CD4-positive, alpha-beta T cell treated with Interleukin-1 beta for 1 hour (primary cell): ENCODE measurements around the gene MERTK.
"Not testable (repeated sequence)": the region's sequence is repeated elsewhere in the genome, so short reads cannot be mapped to it uniquely, and the experiment has no call there.

ENCODE experiments used
- DNase-seq, 2 donors: peaks; one replicate each; pipeline ENCODE4 v3.0.0-alpha.2; 2020 to 2022

The MERTK gene

DNA sequence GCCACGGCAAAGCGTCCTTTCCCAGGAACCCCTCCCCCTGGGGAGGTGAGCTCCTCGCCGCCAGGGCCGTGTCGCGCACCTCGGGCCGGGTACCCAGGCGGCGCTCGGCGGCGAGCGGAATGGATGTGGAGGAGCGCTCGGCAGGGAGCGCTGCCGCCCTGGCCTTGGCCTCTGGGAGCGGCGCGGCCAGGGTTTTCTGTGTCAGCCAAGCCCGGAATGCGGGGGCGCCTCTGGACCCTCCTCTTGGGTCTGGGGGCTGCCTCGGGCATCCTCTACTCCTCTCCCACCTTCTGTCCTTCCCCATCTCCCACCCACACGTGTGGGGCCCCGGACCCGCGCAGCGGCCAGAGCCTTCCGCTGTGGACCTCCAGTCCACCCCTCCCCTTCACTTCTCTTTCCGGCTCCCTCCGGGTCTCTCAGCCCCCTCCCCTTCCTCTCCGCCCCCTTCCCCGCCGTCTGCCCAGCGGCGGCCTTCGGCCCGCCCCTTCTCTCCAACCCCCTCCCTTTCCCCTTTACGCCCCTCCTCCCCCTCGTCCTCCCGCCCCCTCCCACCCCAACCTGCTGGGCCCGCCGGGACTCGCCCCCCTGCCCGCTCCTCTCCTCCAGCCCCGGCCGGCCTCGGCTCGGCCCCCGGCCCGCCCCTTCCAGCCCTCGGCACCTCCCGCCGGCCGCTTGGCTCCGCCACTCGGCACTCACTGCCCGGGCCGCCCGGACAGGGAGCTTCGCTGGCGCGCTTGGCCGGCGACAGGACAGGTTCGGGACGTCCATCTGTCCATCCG is at the start of gene MERTK:
Gene MERTK, plus strand, starts transcription at position 684 of the 779 bp plus-strand sequence. CDS start 129 bp downstream, outside the sequence.
- DNase-seq = peak; percentile 37 to 41

DNA sequence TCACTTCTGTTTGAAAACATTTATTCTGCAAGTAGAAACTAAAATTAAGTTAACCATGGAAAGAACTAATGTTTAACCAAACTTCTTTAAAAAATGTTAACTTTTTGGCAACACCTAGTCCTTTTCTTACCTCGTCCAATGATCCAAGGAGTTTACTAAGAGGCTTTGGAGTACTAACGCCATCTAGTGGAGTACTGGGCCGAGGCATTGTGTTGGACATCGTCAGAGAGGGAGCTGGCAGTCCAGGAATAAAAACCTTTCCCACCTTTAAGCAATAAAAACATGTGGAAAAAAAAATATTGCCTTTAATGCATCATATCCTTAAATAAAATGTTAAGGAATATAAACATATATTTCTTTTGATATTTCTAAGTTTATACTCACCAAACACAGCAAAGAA is 47.8 kb upstream of the MERTK start:
- DNase-seq = peak in 1 of 2 donors; percentile 24

DNA sequence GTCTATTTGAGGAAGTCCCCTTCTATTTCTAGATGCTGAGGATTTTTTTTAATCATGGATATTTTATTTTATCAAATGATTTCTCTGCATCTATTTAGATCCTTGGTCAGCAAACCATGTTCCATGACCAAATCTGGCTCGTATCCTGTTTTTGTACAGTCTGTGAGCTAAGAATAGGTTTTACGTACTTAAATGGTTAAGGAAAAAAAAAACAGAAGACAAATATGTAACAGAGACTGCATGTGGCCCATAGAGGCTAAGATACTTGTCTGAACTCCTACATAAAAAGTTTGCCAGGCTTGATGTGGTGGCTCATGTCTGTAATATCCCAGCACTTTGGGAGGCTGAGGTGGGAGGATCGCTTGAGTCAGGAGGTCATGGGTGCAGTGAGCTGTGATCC is 45.9 kb upstream of the MERTK start:
- DNase-seq = not testable (repeated sequence)

DNA sequence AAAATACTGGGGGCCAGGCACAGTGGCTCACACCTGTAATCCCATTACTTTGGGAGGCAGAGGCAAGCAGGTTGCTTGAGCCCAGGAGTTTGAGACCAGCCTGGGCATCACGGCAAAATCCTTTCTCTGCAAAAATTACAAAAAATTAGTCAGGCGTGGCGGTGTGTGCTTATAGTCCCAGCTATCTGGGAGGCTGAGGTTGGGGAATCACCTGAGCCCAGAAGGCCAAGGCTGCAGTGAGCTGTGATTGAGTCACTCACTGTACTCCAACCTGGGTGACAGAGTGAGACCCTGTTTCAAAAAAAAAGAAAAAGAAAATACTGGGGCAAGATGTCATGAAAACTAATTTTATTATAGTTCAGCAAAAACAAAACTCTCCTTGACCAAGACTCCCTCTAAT is 38.4 kb upstream of the MERTK start:
- not testable (repeated sequence) for DNase-seq

DNA sequence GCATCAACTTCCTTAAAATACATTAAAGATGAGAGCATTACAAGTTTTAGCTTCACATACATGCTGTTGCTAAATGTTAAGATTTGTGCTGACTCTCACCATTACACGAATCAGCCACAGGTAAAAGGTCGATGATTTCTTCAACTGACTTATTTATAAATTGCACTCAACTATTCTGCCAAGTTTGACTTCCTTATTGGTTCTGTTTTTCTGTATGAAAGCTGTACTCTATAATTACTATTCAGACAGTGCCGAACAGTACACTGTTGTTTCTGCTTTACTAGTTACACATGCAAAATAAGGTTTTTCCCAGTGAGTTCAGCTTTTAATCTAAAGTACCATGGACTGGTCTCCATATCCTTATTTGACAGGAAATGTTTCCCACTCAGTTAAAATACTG is 33.3 kb upstream of the MERTK start:
- DNase-seq = not testable (repeated sequence)

DNA sequence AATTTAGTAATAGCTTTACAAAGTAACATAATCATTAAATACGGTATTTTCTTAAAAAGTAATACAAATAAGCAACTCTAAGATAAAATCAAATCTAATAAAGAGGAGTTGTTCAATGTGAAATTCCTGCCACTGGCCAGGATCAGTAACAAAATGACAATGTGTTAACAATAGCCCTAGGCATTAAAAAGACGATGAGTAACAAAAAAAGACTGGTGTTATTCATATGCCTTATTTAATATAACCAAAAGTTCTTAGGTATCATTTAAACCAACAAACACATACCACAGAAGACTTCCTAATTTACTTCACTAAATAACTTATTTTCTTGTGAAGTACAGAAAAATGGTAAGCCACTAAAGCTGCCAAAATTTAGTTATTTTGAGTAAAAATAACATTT is 25.6 kb upstream of the MERTK start:
- not testable (repeated sequence) for DNase-seq

DNA sequence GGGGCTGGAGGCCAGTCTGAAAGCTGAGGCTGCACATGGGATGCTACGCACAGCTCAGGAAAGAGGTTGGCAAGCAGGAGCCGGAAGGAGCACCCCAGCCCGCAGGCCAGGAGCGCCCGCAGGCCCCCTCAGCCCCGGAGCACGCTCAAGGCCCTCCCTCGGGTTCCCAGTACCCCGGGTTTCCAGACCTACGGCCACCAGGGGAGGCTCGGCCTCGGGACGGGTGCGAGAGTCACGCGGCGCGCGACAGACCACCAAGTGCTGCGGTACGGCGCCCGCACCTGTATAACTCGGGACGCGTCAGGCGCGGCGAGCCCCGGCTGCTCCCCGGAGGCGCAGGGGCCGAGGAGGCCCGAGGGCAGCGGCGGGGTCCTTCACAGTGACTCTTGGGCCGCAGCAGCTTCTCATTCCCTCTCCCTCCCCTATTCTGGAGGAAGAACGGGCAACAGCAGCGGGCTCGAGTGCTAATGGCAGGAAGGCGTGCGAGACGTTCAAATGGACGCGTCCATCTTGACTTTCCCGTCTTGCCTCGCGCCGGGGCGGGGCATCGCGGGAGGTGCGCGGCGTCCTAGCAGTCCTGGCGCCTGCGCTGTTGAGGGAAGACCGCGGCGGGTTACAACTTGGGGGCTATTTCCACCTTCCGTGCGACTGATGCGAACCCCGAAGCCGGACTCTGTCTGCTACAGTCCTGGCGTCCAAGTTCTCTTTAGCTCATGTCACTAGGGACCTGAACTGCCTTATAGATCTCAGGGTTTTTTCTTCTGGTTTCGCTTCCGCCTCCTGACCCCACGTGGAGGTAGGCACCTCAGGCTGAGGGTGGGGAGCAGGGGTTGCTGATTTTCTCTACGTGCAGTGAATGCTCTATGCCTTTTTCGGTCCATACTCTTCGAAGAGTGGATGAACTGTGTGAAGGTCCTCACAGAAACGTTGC is 14.5 kb upstream of the MERTK start, which contains the start of gene ANAPC1:
Gene ANAPC1, minus strand, starts transcription at position 533 of the 931 bp plus-strand sequence. CDS start 3,368 bp downstream, outside the sequence.
- DNase-seq = peak; percentile 80 to 81

DNA sequence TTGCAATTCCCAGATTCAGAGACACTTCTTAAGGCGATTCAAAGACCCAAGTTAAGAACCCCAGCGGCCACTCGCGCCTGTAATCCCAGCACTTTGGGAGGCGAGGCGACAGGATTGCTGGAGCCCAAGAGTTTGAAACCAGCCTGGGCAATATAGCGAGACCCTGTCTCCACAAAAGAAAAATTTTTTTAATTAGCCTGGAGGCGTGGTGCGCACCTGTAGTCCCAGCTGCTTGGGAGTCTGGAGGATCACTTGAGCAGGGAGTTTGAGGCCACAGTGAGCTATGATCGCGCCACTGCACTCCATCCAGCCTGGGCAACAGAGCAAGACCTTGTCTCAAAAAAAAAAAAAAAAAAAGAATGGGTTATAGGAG is 13.8 kb upstream of the MERTK start:
- no peak for DNase-seq

DNA sequence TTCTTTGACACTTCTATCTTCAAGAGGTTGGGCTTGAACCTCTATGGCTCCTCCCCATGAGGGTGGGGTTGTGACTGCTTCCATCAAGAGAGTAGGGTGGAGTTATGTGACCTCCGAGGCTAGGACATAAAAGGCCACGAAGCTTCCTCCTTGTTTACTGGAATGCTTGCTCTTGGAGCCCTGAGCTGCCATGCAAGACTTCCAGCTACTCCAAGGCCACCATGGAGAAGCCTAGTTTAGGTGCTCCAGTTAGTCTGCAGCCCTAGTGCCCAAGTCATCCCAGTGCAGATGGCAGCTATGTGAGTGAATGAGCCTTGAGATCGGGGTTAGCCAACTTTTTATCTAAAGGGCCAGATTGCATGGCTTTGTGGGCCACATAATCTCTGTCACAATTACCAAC is 2.4 kb upstream of the MERTK start:
- DNase-seq = no peak

DNA sequence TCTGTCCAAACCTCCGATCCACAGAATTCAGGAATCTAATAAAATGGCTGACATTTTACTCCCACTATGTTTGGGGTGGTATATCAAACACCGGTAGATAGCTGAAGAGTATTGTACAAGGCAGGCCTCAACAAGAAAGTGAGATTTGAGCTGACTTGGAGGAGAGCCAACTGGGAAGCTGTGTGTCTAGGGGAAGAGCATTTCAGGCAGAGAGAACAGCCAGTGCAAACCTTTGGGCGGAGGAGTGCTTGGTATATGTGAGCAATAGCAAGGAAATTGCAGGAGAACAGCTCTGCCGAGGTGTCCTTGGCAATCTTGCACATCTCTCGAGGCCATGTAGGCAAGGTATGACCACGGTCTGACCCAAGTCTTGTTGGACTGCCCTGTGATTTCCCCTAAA is 1.8 kb upstream of the MERTK start:
- DNase-seq = no peak

DNA sequence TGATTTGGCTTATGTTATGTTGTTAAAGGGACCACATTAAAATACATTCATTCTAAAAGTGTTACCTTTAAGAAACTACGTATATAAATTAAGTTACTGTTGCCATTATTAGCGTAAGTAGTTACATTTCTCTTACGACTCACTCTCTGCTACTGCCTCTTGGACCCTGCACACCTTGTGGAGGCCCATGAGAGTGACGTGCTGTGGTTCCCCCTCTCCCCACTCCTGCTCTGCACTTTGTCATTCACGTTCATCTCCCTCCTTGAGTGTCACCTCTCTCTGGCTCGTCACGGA is 830 bp upstream of the MERTK start:
- DNase-seq = no peak

DNA sequence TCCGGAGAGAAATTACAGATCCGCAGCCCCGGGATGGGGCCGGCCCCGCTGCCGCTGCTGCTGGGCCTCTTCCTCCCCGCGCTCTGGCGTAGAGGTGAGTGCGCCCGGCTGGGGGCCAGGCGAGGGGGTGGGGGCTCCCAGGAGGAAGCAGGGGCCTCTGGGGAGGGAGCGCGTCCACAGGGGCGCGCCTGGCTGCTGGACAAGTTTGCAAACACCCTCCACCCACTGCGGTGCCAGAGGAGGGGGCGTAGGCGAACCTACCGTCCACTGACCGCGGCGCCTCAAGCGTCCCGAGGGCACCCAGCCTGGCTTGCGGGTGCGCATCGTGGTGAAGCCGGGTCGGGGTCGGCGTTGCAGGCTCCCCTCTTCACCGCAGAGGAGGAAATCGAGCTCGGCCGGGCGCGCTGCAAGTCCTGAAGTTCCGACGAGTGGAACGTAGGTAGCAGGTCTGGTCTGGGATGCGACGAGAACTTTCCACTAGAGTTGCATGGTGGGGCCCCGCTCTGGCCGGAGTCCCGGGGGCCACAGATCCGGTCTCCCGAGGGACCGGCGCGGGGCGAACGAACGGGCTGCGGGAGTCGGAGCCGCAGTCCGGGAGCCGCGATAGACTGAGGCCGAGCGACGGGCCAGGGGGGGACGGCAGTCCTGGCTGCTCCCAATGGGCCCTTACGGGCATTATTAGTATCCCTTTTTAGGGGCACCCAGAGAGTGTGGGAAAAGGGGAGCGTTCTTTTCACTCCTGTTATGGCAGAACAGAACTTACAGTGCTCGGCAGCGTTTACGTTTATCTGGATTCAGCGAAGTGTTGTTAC is 502 bp downstream of the MERTK start:
- DNase-seq = peak; percentile 7 to 16

DNA sequence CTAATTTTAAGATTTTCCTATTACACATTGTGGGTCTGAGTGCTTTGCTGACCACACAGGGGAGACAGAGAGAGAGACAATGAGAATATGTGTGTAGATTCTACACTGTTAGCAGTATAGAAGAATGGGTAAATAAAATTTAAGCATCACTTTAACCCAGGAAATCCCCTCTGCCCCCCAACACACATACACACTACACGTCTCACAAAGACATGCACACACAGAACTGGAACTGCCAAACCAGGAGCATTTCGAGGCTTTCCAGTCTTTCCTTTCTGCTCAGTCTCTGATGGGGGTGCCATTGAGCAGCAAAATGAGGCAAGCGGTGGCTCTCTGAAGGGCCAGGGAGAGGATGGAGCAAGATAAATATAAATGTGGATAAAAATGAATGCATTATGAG is 2.5 kb downstream of the MERTK start:
- DNase-seq = no peak

DNA sequence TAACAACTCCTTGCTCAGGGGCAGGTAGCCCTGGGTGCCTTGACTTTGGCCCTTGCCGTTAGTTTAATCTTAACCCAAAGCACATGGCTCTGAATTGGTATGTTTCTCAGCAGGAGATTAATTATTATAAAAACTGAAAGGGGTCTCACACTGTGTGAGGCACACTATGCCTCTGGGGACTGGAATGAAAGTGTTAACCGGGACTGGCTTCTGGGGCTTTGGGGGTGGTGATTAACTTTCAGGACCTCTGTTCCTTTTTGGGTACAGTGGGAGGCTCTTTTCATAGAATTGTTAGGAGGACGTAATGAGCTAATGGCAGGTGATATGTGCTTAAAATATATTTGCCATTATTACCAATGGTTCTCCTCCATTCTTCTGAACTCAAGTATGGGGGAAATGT is 5.1 kb downstream of the MERTK start:
- no peak for DNase-seq

DNA sequence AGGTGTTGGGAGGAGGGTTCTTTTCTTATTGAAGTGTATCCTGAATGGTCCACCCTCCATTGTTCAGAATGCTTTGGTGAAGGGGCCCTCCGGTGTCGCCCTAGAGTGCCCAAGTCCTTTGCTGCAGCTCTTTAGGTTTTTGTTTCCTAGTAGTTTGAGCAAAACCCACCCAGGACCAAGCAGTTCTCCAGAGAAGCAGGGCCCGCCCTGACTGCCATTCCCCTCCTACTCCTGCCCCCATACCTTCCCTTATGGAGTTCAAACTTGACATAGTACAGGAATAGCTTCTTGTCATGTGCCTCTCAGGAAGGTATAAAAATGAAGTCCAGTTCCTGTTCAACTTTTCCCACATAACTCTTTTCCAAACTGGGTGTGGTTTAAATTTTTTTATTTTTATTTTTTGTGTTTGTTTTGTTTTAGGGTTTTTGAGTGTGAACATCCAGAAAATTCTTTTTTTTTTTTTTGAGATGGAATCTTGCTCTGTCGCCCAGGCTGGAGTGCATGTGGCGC is 5.6 kb downstream of the MERTK start:
- DNase-seq = no peak

DNA sequence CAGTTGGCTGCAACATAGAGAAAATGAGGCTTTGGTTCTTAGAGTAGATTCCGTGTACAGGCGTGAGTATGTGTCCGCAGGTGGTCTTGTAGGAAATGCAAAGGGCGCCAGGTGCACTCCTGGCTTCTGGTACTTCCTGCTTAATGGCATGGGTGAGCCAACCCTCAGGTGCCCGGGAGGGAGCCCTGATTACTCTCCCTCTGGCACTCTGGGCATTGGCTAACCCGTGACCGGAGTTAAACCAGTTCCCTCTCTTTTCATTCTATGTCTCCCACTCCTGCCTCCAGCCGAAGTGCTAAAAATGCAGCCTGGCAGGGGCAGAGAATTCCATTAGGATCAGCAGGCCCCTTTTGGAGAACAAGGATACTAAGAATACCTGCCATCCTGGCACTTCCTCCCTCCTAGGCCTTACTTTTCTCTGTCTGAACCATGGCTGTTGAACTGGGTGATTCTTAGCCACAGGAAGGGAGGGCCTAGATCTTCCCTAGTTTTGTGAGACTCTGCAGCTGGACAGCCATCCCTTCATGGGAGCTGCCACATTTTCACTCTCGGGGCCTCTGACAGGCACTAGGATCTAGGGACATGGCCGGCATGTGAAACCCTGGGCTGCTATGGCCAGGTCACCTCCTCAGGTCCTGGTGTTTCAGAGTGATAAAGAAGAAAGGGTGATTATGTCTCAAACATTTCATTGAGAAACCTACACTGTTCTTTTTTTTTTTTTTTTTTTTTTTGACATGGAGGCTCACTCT is 6.5 kb downstream of the MERTK start:
- DNase-seq = no peak

DNA sequence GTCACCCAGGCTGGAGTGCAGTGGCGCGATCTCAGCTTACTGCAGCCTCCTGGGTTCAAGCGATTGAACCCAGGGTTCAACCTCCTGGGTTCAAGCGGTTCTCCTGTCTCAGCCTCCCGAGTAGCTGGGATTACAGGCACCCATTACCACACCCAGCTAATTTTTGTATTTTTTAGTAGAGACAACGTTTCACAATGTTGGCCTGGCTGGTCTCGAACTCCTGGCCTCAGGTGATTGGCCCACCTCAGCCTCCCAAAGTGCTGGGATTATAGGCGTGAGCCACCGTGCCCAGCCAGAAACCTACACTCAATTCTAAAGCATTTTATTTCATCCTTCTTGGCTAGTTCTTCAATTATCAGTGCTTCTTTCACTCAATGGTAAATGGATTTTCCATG is 7.1 kb downstream of the MERTK start:
- not testable (repeated sequence) for DNase-seq

DNA sequence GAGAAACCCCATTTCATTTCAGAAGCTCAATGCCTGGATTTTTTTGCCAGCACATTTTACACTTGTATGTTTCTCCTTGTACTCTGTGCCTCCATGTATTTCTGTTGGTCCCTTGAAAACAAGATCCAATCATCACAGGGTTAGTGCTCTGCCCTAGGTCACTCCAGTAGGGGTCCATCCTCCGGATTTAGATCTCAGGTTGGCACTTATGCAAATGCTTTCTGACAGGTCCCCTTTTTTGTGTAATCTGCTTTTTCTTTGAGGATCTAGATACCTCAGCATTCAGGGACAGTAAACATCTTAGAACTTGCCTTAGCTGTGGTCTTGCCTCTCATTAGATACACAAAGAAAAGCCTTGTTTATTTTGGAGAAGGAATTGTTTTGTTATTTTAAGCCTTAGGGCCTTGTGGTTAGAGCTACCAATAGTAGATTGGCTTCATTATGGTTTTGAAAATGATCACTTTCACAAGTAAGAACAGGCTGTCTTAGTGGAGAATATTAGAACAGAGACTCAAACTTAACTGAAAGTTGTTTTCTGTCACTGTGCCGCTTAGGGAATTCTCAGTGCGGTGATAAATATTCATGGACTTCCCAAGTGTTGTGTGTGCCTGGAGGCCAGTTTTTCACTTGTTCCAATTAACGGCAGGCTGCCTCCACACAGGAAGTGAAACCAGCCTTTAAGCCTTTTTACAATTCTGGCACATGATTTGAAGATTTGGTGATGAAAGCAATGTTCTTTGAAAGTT is 7.8 kb downstream of the MERTK start:
- DNase-seq = no peak

DNA sequence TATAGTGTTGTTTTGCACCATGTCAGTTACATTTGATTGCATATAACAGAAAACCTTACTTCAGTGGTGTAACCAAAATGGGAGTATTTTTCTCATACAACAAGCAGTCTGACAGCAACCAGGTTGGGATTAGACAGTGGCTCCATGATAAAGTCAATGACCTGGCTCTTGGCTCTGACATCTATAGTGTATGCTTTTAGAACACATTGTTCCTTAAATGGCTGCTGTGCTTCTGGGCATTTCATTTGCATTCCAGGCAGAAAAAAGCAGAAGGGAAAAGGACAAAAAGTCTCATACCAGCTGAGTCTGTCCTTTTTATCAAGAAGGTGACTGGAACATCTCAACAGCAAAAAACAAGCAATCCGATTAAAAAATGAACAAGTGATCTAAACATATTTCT is 10.2 kb downstream of the MERTK start:
- DNase-seq = no peak

DNA sequence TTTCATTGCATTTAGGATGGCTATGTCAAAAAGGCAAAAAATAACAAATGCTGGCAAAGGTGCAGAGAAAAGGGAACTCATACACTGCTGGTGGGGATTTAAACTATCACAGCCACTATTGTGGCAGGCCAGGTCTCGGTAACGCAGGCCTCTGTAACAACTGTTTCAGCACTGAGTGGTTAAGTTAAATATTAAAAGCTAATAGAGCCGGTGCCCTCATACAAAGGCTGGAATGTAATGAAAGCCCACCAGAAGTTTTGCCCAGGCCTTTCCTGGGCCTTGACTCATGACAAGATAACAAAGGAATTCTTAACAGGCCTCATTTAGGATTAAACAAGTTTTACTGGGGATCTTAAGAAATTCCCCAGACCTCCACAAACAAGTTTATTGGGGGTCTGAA is 10.7 kb downstream of the MERTK start:
- DNase-seq = no peak

DNA sequence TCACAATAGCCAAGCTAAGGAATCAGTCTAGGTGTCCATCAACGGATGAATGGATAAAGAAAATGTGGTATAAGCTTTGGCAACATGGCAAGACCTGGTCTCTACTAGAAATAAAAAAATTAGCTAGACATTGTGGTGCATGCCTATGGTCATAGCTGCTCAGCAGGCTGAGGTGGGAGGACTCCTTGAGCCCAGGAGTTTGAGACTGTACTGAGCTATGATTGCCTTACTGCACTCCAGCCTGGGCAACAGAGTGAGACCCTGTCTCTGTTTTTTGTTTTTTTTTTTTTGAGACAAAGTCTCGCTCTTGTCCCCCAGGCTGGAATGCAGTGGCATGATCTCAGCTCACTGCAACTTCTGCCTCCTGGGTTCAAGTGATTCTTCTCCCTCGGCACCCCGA is 11.6 kb downstream of the MERTK start:
- DNase-seq = not testable (repeated sequence)
